GM12891 (cell line): ENCODE results near the gene ST7.

Experiments
- POLR2A ChIP-seq: IDR thresholded peaks from 2 replicates; pipeline ENCODE4 v1.6.1; 2011; ENCODE audit warnings: low read depth, low read length, control low read depth
- POLR2AphosphoS5 ChIP-seq: IDR thresholded peaks from 2 replicates; pipeline ENCODE4 v1.6.1; 2011; ENCODE audit warnings: low read depth, low read length, control low read depth

- TF ChIP-seq POLR2AphosphoS5 (no peak), POLR2A (no peak)
Observed at GRCh38 chr7:117129521-117129955, 176.2 kb downstream of the ST7 start.
